ENCODE measurements around the gene HPSE2. TPM values are rescaled to one million over a fixed set of nuclear protein-coding genes. Genes with fewer than 3 reads are reported as not detected.

HPSE2 gene
- total and polyA plus RNA-seq, 2 experiments from 2014 or later: not detected

DNA sequence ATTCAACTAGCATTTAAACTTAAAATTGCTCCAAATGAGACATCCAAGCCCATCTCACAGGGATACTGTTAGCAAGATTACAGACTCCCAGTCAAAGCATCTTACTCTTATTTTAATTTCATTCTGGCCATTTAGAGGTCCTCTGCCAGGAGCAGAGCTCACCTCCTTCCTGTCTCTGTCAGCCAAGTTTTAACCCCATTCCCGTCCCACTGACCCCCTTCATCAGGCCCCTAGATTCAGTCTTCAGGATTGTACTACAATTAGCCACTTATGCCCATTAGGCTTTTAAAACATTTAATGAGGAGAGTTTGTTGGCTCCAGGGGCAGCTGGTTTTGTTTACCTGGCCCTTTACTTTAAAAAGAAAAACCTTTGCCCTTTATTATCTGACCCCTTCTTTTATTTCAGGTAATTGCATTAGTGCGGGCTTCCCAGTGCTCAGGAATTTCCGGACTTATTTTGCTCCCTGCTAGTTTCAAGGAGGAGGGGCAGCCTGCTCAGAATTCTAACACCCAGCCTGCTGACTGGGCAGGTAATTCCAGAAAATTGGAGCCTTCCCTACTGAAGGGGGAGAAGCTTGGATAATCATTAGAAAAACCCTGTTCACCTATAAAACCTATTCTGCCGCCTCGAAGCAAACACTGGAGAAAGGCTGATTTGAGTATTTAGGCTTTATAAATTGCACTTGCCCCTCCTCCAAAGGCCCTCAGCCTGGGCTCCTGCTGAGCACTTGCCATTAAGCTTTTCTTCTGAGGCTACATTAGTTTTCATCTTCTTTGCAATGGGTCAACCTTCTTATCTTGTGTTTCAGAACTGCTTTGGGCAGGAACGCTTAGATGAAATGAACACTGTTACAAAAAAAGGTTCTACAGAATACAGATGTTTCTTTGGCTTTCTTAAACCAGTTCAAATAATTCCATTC, 588.4 kb downstream of the HPSE2 start:
- TF ChIP-seq EZH2 (IDR thresholded peaks at IDR 0.05; ENCODE audit: insufficient read depth, poor library complexity, severe bottlenecking): no peak
- no peak for TF ChIP-seq EZH2phosphoT487 (IDR thresholded peaks at IDR 0.05; ENCODE audit: insufficient read depth, low read depth)
- Histone ChIP-seq H3K4me1 (ENCODE audit: insufficient read depth) (peaks cover 9% of the 10 kb centered on the region), H3K9ac (no peak overlapping the region), H3K27me3 (replicated peaks; ENCODE audit: insufficient read depth) (no peaks in the 10 kb centered on the region), H3K4me3 (no peak overlapping the region), H3K9me2 (ENCODE audit: insufficient read depth) (no peaks in the 10 kb centered on the region), H3K36me3 (ENCODE audit: low read depth) (no peaks in the 10 kb centered on the region), H3K79me2 (ENCODE audit: insufficient read depth) (no peaks in the 10 kb centered on the region), H4K20me1 (ENCODE audit: insufficient read depth) (no peaks in the 10 kb centered on the region), H3K4me2 (ENCODE audit: unreplicated experiment) (no peak overlapping the region), H3K27ac (no peak overlapping the region), H3F3A (ENCODE audit: insufficient read depth) (no peaks in the 10 kb centered on the region), H3K9me3 (ENCODE audit: low read depth) (no peaks in the 10 kb centered on the region), H2AFZ (no peak overlapping the region)
- WGBS, 2 experiments (ENCODE audit: low coverage in 1 of 2, low lambda C conversion rate in 2 of 2, missing lambda C conversion rate in 2 of 2): 77 to 79% methylated on average over 6 of the region's 6 CpGs
- in situ Hi-C loops (cut with MboI): no loop called here
- DNase-seq: no peak

GRCh38 chr10:98644466-98644865, 591.2 kb downstream of the HPSE2 start:
- Histone ChIP-seq H3K4me3 (no peak overlapping the region), H4K20me1 (ENCODE audit: insufficient read depth) (no peaks in the 10 kb centered on the region), H3K27me3 (replicated peaks; ENCODE audit: insufficient read depth) (no peaks in the 10 kb centered on the region), H3K9me3 (ENCODE audit: low read depth) (no peaks in the 10 kb centered on the region), H3K36me3 (ENCODE audit: low read depth) (no peaks in the 10 kb centered on the region), H3K27ac (no peak overlapping the region), H3K4me2 (ENCODE audit: unreplicated experiment) (no peak overlapping the region), H3F3A (ENCODE audit: insufficient read depth) (no peaks in the 10 kb centered on the region), H3K4me1 (ENCODE audit: insufficient read depth) (peaks cover 15% of the 10 kb centered on the region), H3K9me2 (ENCODE audit: insufficient read depth) (no peaks in the 10 kb centered on the region), H2AFZ (no peak overlapping the region), H3K79me2 (ENCODE audit: insufficient read depth) (no peaks in the 10 kb centered on the region), H3K9ac (no peak overlapping the region)
- DNase-seq: no peak
- in situ Hi-C loops (cut with MboI): no loop called here
- TF ChIP-seq EZH2 (IDR thresholded peaks at IDR 0.05; ENCODE audit: insufficient read depth, poor library complexity, severe bottlenecking): no peak
- TF ChIP-seq EZH2phosphoT487 (IDR thresholded peaks at IDR 0.05; ENCODE audit: insufficient read depth, low read depth): no peak
- 72 to 79% methylated on average over 1 of the region's 1 CpG for WGBS, 2 experiments (ENCODE audit: low coverage in 1 of 2, low lambda C conversion rate in 2 of 2, missing lambda C conversion rate in 2 of 2)

GRCh38 chr10:98642281-98642680, 593.4 kb downstream of the HPSE2 start:
- Histone ChIP-seq H3K36me3 (ENCODE audit: low read depth) (no peaks in the 10 kb centered on the region), H3K9me2 (ENCODE audit: insufficient read depth) (no peaks in the 10 kb centered on the region), H3K9me3 (ENCODE audit: low read depth) (no peaks in the 10 kb centered on the region), H3K4me1 (ENCODE audit: insufficient read depth) (peaks cover 15% of the 10 kb centered on the region), H3K27me3 (replicated peaks; ENCODE audit: insufficient read depth) (no peaks in the 10 kb centered on the region), H4K20me1 (ENCODE audit: insufficient read depth) (no peaks in the 10 kb centered on the region), H3K4me3 (no peak overlapping the region), H3K79me2 (ENCODE audit: insufficient read depth) (no peaks in the 10 kb centered on the region), H2AFZ (no peak overlapping the region), H3F3A (ENCODE audit: insufficient read depth) (no peaks in the 10 kb centered on the region), H3K27ac (no peak overlapping the region), H3K9ac (no peak overlapping the region), H3K4me2 (ENCODE audit: unreplicated experiment) (peak overlapping the region; percentile 11)
- WGBS, 2 experiments (ENCODE audit: low coverage in 1 of 2, low lambda C conversion rate in 2 of 2, missing lambda C conversion rate in 2 of 2): 41 to 61% methylated on average over 2 of the region's 2 CpGs
- peak; percentile 58 for DNase-seq
- in situ Hi-C loops (cut with MboI): no loop called here
- TF ChIP-seq EZH2phosphoT487 (IDR thresholded peaks at IDR 0.05; ENCODE audit: insufficient read depth, low read depth): no peak
- TF ChIP-seq EZH2 (IDR thresholded peaks at IDR 0.05; ENCODE audit: insufficient read depth, poor library complexity, severe bottlenecking): no peak

GRCh38 chr10:98638920-98639319, 596.7 kb downstream of the HPSE2 start:
- Histone ChIP-seq H2AFZ (no peak overlapping the region), H3K9me3 (ENCODE audit: low read depth) (no peaks in the 10 kb centered on the region), H3K9ac (no peak overlapping the region), H3F3A (ENCODE audit: insufficient read depth) (peaks cover 5% of the 10 kb centered on the region; the same call in 1 of the 2 replicates), H3K36me3 (ENCODE audit: low read depth) (no peaks in the 10 kb centered on the region), H4K20me1 (ENCODE audit: insufficient read depth) (no peaks in the 10 kb centered on the region), H3K79me2 (ENCODE audit: insufficient read depth) (no peaks in the 10 kb centered on the region), H3K27ac (no peak overlapping the region), H3K4me1 (ENCODE audit: insufficient read depth) (peaks cover 21% of the 10 kb centered on the region), H3K4me3 (no peak overlapping the region), H3K9me2 (ENCODE audit: insufficient read depth) (no peaks in the 10 kb centered on the region), H3K4me2 (ENCODE audit: unreplicated experiment) (no peak overlapping the region), H3K27me3 (replicated peaks; ENCODE audit: insufficient read depth) (no peaks in the 10 kb centered on the region)
- TF ChIP-seq EZH2phosphoT487 (IDR thresholded peaks at IDR 0.05; ENCODE audit: insufficient read depth, low read depth) (no peak), EZH2 (IDR thresholded peaks at IDR 0.05; ENCODE audit: insufficient read depth, poor library complexity, severe bottlenecking) (no peak)
- WGBS, 2 experiments (ENCODE audit: low coverage in 1 of 2, low lambda C conversion rate in 2 of 2, missing lambda C conversion rate in 2 of 2): 84 to 89% methylated on average over 5 of the region's 5 CpGs
- in situ Hi-C loops (cut with MboI): no loop called here
- DNase-seq: no peak

Data from GM23248 (cell line).